SKM-1 treated with dmso at 0.1 percent for 144 hours (cell line): ENCODE results near the gene NDUFB3.
A peak's percentile ranks its signal among the peaks of the same experiment; 100 is the strongest.

Source experiments
- DNase-seq: peaks from one replicate; lab custom pipeline; 2025; ENCODE audit not compliant: unreplicated experiment; lab: John Stamatoyannopoulos, UW

Gene NDUFB3

DNA sequence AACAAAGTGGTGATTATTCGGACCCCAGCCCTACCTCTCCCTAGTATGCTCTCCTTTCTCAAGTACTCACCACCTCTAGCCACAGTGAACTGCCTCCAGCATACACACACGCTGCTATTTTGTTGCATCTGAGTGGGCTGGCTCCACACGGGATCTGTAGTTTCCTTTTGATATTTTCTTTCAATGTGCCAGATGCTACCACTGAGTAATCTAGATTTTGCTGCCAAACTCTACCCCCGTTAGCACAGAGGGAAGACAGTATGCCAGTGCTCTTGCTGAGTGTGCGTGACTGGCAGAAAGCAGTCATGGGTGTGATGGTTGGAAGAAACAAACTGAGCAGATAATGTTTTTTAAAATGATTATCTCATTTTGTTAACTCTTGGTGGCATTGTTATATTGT is 55.8 kb downstream of the NDUFB3 start:
- DNase-seq = no peak

DNA sequence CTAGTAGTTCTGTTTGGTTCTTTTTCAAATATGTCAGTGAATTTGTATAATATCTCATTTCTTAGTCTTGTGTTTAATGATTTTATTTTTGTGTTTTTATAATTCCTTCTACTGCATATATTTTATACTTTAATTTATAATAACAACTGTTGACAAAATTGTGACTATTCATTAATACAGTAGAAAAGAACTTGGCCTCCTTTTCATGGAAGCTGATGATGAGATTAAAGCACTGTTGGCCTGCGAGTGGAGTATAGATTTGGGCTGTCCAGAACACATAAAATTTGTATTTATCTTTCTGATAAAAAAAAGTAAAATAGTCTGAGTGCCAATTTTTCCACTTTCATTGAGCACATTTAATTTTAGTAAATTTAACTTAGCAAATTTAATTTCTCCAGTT is 56.2 kb downstream of the NDUFB3 start:
- DNase-seq = no peak

DNA sequence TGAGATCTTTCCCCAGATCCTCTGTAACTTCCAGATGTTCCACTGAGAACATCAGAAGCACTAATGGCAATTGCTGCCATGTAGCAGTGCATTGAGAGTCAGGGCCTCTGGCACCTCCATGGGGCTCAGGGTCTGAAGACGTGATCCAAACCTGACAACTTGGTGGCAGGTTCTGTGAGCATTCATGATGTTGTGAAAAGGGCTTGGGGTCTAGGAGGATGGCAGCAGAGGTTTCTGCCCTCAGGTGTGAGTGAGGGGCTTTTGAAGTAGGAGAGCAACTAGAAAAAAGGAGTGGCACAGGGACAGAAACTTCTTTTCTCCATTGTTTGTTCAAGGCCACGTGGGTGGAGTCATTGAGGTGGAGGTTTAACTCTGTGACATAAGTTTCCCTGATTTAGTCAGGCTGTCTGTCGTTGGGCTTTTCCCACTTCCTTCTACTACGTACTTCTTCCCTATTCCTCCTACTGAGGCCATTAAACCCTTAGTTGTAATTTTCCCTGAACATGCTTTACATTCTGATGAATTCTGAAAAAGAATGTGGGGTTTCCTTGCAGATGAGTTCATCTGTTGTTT is 57.2 kb downstream of the NDUFB3 start:
- DNase-seq = no peak

DNA sequence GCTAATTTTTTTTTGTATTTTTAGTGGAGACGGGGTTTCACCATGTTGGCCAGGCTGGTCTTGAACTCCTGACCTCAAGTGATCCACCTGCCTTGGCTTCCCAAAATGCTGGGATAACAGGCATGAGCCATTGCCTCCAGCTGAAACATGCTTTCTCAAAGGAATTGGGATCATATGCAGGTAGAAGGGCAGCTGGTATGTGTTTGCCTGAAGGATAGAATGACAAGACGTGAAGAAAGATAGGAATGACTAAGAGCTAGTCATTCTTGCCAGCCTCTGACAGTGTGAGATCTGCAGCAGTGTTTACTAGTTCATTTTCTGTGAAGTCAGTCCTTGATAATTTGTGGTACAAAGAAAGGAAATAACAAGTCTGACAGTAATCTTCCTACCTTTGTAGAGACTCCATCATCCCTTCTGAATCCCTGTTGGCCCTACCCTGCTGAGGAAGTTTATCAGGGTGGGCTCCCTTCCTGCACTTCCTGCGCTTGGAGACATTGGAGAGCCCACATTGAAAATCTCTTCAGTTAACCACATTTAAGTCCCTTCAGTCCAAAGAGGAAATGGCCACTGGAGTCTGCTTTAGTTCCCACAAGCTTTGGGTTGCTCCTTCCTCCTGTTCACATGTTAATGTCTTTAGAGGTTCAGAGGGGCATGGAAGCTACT is 58.9 kb downstream of the NDUFB3 start:
- DNase-seq = no peak

GRCh38 chr2:201132518-201132917 is 60.7 kb downstream of the NDUFB3 start:
- peak; percentile 23 for DNase-seq
